Tibial nerve (tissue), 4 donors: ENCODE measurements around the gene ENDOV.

Experiments
- CTCF ChIP-seq, 5 experiments: fragments of 200-600 bp in 3 of 5; fragments of 450-650 bp in 2 of 5; sonication (generic) in 3 of 5; IDR thresholded peaks; one replicate each; pipeline ENCODE4 v1.5.1; 2016 to 2019; ENCODE audit warnings: antibody characterized with exemption in 5 of 5, mild to moderate bottlenecking in 3 of 5, moderate library complexity in 2 of 5
- EP300 ChIP-seq, 2 donors: sonication (generic); formaldehyde crosslinking; IDR thresholded peaks; one replicate each; pipeline ENCODE4 v1.6.1; 2017; ENCODE audit warnings: antibody characterized with exemption in 2 of 2, mild to moderate bottlenecking in 1 of 2
- POLR2A ChIP-seq, 2 donors: fragments of 450-650 bp; IDR thresholded peaks; one replicate each; pipeline ENCODE4 v1.6.1; 2017; ENCODE audit warnings: antibody characterized with exemption in 2 of 2, mild to moderate bottlenecking in 2 of 2, moderate library complexity in 2 of 2

- TF ChIP-seq CTCF (IDR thresholded peaks at IDR 0.05): peak in 1 of 5 experiments; percentile 52
- TF ChIP-seq EP300 (IDR thresholded peaks at IDR 0.05): peak; percentile 91 to 96
- peak in 1 of 2 donors; percentile 35 for TF ChIP-seq POLR2A (IDR thresholded peaks at IDR 0.05)
Measured at GRCh38 chr17:80414803-80415625, at the start of gene ENDOV.
